Activated CD4-positive, alpha-beta T cell treated with anti-CD3 and anti-CD28 coated beads for 4 hours (primary cell): ENCODE data around the gene GULP1.
"Not testable (repeated sequence)": the region's sequence is repeated elsewhere in the genome, so short reads cannot be mapped to it uniquely, and the experiment has no call there.

Experiments used
- DNase-seq, 2 donors: peaks; one replicate each; pipeline ENCODE4 v3.0.0-alpha.2; 2020

The GULP1 gene

DNA sequence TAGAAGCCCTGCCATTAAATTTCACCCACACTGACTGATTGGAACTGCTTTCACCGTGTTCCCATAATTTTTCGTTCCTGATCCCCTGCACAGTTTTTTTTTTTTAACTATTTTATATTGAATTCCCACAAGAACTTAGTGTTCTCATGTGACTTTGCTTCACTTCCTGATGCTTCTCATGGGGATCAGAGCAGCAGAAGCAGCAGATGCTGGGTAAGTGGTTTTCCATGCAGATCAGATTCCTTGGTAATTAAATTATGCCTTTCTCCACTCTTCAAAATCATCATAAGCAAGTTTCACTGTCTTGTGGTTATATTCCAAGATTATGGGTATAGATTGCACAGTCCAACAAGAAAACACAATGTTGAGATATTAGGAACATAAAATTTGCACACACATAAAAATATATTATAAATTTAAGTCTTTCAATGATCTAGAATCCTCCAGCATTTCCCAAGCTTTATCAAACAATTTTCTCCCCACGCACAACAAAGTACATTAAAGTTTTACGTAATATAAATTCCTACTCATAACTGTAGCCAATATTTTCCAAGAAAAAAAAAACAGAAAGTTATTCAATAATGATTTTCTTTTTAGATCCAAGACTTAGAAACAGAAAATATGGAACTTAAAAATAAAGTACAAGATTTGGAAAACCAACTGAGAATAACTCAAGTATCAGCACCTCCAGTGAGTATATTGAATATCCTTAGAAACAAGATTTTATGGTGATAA, 277.9 kb downstream of the GULP1 start:
- DNase-seq: no peak

DNA sequence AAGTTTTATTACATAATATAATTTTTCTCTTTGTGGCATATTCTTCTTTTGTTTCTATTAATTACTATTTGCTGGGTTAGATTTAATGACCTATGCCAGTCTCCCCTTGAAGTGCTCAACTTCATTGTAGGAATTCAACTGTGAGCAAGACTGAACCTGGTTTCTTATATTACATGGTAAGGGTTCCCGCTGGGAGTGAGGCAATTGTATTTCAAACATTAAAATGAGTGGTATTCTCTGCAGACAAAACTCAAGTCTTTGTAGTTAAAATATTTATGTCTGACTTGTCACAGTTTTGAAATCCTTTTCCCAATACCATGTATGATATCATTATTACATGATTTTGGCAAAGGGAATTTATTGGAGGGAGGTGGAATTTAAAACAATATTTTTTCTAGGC, 278.7 kb downstream of the GULP1 start:
- no peak for DNase-seq

DNA sequence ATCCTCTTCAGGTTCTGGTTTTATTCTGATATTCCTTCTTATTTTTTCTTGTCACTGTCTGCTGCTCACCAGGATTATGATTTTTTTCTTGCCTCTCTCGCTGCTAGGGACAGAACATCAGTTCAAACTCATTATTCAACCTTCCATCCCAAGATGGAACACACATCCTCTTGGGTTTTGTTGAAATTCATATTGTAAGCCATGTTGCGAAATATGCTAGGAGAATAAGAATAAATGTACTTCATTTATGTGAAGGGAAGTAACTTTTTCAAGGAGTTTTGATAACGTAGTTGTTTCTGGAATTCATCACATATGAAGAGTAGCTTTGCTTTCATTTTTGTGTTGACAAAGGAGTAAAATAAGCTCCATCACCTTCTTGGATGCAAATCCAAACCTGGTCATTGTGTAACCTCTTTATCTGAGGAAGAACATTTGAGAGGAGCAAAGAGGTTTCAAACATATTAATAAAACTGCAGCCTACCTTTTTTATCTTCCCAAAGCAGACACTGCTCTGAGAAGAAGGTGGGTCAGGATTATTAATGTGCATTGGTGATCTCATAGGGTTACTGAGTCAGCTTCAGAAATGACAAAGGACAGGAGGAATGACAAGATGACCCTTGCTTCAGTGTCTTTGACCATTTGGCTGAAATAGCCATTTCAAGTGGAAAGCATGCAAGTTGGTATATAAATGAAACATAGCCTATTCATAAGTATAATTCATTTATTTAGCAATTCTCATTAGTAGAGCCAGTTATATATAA, 280.0 kb downstream of the GULP1 start:
- DNase-seq: no peak

DNA sequence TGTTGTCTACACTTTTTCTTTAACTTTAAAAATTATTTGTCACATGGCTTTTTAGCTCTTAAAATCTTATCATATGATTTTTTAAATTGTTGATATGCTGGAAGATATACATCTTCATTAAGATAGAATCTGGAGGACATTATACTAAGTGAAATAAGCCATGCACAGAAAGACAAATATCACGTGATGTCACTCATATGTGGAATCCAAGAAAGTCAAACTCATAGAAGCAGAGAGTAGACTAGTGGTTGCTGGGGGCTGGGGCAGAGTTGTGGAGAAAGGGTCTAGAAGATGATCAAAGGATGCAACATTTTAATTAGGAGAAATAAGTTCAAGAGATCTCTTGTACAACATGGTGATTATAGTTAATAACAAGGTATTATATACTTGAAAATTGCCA, 280.9 kb downstream of the GULP1 start:
- no peak for DNase-seq

DNA sequence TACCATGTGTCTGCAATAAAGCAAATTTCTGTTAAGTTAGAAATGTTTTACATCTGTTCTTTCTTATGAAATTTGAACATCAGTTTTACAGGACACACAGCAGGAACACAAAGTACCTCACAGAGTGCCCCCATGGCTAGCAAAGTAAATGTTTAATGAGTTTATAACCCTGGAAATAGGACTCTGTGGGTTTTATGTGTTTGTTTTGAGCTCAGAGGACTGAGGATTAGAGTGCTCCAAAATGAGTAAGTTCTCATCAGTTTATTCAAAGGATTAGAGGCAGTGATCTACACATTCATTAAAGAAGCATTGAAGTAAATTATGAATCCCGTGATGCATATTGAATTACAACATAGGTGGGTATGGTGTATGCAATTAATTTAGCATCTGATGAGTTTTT, 281.8 kb downstream of the GULP1 start:
- DNase-seq: no peak

DNA sequence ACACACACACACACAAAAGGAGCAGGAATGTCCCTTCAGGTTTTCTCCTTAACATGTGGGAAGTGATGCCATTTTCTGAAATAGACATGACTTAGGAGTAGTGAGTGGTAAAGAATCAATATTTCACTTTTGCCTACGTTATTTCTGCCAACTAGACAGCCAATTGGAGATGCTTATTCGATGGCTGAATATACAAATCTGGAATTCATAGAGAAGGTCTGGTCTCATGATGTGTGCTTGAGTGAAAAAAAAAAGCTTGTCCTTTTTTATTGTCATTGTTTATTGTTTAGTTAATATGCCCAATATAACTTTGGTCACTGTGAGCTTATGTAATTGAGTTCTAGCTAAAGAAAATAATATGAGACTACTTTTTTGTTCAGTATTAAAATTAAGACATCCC, 284.3 kb downstream of the GULP1 start:
- DNase-seq: no peak

DNA sequence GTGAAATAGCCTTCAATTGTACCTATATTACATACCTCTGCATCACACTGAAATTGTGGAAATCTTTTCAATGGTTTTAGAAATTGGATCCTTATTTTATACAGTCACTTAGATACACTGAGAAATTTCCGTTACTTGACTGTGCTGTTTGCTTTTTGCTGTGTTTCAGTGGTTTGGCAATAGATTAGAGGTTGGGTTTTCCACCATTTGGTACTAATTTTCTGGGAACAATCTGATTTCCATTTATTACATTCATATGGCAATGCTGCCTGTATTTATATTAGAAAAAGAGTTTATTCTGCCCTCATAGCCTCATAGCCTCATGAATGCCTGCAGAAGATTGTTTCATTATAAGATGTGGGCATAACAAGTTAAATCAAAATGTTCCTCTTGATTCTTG, 285.0 kb downstream of the GULP1 start:
- DNase-seq: no peak

DNA sequence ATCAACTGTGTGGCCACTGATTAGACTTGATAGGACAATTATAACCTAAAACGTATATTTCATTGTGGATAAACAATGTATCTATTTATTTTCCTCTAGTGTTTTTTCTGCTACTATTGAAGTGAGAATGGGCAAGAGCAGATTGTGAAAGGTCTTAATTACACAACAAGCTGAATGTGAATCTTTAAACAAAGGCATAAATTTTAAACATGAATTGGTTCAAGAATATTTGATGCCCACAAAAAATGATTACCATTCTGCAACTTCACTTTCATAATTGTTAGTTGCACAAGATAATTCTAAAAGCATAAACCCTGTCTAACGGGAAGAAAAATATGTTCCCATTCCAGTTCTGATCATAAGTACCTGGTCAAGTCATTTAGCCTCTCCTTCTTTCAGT, 285.6 kb downstream of the GULP1 start:
- no peak for DNase-seq

DNA sequence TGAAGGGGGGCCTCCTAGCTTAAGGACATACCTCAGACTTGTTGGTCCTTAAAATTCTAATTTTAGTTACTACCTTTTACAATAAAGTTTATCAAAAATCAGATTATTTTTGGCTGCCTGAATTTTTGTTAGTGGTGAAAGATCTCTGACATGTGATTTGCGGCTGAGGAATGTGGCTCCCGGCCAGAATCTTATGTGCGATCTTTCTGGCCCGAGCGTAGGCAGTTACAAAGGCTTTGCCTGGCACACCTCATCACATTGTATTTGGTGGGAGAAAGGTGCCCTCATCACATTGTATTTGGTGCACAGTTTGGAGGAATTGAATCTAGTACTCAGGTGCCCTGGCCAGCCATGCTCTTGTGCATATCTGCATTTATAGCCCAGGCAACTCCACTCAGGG, 289.1 kb downstream of the GULP1 start:
- no peak for DNase-seq

DNA sequence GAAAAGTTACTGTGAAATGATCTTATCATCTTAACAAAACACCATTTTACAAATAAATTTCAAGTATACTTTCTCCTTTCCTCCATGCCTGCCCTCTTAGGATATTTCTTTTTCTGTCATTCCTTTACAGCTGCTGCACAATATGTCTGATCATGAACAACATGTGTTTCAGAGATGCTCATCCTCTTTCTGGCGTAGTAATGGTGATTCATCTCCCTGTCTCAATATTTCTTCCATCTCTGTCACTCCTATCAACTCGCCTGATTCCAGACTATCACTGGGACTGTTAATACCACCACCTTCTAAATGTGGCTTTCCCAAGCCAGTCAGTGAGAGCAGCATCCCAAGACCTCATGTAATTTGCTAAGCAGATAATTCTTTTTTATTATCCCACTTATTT, 290.5 kb downstream of the GULP1 start:
- DNase-seq: no peak

DNA sequence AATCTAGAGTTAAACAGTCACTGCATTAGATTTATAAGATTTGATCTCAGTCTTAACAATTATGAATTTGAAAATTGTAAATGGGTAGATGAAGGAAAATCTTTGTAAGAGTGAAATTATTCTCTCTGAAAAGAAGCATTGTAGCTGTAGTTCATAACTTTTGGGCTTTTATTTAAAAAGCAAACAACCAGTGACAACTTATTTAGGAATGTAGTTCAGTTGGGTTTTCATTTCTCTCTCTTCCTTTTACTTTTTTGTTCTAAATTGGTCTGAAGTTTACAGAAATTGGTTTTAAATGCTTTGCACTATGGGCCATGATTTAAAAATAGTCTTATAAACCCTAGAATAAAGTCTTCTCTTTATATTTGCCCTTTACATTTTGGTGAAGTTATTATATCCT, 296.6 kb downstream of the GULP1 start:
- DNase-seq: no peak

DNA sequence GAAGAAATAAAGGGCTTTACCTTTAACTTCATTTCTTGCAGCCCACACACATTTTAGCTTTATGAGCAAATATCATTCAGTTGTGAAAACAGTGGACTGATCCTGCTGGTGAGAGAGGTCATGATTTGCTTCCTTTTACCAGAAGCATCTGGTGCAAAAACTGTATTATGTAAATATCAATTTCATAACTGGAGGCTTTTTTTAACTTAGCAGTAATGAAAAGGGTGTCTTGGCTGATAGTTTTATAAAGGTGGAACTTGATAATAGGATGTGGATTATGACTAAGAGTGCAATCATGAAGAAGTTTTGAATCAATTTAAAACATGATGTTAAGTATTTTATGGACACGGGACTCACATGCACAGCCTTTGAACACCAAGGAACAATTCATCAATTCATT, 304.4 kb downstream of the GULP1 start:
- DNase-seq: no peak

DNA sequence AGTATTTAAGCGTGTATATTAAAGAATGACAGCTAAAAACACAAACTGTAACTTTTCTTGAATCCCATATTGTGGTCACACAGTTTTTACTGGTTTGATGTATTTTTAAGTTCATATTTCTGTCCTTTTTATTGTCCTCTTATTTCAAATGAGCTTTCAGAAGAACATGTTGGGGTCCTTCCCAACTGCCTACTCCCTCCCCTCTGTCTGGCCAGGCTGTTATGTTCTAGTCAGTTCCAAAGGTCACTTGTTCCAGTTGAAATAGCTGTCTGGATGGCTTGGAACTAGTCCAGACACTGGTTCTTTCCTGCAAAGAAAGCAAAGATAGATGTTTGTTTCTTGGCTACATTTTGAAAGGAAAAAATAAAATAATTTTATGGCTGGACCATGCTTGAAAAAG, 306.9 kb downstream of the GULP1 start:
- no peak for DNase-seq

DNA sequence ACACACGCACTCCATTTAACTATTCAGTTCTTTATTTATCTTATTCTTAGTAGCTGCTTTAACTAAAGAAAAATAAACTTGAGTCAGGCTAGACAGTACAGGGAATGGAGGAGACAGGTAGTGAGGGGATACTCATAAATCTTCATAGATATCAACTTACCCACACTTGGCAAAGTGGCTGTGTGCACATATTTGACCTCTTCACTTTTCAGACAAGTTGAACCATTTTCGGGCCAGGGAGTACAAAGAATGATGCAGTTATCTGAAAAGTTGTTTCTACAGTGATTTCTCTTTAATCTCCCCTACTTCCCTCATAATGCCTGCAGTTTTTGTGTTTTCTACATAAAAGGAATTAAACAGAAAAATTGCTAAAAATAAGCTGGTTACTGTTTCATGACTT, 307.5 kb downstream of the GULP1 start:
- DNase-seq: no peak

DNA sequence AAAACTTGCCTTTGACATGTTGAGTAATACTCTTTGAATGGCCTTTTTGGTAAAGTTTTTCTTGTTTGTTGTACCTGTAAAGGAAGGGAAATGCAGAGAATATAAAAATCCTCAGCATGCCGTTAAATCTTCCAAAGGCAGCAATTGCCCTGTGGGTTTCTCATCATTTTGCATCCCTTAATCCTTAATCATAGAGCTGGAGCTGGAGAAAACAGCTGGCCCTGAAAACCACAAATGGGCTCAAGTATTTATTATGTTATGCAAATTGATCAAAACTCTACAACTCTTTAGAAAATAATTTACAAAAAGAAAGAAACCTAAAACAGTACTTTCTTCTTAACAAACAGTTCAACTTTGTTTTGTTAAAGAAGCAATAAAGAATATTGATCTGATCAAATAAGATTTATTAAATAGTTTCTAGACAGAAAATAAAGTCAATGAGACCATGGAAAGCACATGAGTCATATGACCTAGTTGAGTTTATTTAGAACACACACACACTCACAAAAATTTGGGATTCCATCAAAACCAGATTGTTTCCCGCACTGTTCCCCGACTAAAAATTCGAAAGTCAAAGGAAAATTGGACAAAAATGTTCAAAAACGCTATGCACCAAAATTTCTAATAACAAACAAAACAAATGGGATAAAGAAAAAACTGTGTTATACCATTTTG, 309.0 kb downstream of the GULP1 start:
- DNase-seq: no peak

DNA sequence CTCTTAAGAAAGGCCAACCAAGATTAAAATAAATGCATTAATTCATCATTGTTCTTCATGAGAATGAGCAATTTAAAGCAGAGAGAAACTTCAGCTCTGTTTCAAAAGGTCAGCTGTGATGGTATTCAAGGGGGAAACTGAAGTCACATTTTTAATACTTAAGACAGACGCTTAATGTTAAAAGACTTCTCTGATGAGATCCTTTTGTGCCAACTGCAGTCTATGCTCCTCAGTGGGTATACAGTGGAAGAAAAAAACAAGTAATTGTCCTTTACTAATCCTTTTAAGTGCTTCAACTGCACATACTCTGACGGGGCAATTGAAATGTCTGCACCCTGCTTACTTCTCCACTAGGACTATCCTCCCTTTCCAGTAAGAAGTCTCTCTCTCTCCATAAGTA, 309.7 kb downstream of the GULP1 start:
- no peak for DNase-seq

DNA sequence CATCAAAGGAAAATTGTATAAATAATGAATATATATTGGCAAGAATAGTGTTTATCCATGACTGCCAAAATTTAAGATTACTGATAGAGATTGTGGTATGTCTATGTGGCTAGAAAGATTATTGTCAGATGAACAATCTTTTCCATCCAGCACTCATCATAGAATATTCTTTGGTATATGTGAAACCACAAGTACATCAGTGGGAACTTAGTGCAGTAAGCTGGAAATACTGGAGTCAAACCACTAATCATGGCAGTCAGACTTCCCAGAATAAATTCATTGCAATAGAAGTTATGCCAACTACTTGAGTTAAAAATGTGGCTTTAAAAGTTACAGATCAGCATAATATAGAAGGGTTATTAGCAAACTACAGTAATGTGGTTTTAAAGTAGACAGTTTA, 310.3 kb downstream of the GULP1 start:
- DNase-seq: no peak

DNA sequence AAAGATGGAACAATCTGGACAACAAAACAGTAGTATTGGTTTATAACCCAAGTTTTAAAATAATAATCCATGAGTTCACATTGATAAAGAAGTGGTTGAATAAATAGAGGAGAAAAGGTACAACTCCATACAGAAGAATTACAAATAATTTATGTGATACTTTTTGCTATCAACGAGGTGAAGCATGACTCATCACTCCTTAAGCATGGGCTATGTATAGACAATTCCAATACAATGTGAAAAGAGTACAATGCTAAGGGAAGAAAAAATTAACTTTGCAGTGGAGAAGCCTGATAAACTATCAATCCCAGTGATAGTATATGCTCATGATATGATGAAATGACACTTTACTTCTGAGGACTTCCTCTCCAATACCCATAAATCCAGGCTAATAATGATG, 312.9 kb downstream of the GULP1 start:
- no peak for DNase-seq

DNA sequence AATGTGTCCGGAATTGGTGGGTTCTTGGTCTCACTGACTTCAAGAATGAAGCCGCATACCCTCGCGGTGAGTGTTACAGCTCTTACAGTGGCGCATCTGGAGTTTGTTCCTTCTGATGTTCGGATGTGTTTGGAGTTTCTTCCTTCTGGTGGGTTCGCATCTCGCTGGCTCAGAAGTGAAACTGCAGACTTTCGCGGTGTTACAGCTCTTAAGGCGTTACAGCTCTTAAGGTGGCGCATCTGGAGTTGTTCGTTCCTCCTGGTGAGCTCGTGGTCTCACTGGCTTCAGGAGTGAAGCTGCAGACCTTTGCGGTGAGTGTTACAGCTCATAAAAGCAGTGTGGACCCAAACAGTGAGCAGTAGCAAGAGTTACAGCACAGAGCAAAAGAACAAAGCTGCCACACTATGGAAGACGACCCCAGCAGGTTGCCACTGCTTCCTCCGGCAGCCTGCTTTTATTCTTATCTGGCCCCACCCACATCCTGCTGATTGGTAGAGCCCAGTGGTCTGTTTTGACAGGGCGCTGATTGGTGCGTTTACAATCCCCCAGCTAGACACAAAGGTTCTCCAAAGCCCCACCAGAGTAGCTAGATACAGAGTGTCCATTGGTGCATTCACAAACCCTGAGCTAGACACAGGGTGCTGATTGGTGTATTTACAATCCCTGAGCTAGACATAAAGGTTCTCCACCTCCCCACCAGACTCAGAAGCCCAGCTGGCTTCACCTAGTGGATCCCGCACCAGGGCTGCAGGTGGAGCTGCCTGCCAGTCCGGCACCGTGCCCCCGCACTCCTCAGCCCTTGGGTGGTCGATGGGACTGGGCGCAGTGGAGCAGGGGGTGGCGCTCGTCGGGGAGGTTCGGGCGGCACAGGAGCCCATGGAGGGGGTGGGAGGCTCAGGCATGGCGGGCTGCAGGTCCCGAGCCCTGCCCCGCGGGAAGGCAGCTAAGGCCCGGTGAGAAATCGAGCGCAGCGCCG, 314.2 kb downstream of the GULP1 start:
- DNase-seq: not testable (repeated sequence)

DNA sequence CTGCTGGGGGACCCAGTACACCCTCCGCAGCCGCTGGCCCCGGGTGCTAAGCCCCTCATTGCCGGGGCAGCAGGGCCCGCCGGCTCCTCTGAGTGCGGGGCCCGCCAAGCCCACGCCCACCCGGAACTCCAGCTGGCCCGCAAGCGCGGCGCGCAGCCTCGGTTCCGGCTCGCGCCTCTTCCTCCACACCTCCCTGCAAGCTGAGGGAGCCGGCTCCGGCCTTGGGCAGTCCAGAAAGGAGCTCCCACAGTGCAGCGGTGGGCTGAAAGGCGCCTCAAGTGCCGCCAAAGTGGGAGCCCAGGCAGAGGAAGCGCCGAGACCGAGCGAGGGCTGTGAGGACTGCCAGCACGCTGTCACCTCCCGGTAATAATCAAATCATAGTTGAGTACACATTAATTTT, 314.9 kb downstream of the GULP1 start:
- not testable (repeated sequence) for DNase-seq

DNA sequence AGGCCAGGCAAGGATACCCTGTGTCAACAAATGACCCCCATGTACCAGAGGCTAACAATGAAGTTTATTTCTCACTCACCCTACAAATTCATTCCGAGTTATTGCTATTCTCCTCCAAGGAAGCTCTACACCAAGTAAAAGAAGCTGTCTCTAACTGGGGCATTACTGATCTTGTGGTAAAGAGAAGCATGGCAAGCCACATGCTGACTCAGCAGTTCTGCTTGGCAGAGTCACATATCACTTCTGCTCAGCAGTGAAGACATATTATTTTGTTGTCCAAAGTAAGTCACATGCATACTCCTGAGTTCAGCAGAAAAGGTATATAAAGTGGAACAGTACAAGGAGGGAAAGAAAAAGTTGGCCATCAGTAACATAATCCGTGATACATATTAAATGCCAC, 315.8 kb downstream of the GULP1 start:
- no peak for DNase-seq

DNA sequence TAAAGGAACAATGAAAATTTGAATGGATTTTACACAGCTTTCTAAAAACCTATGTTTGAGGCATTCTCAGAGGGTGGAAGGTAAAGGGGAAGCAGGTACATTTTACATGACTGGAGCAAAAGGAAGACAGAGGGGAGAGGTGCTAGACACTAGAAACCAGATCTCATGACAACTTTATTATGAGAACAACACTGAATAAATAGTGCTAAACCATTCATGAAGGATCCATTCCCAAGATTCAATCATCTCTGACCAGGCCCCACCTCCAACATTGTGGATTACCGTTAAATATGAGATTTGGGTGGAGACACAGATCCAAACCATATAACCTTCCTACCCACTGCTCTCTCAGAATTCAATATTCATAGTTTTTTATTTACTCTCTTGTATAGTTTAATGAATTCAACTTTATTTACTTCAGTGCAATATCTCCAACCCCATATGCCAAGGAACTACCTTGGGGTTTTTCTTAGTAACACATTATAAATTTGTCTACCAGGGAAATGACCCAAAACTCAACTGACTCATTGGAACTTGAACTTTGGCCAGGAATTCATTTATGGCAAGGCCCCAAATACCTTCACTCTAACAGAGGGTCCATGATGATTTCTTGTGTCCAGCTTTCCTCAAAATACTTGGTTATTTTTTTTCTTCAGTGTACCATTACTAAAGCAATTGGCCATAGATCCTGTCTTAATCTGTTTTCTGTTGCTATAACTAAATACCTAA, 317.8 kb downstream of the GULP1 start:
- DNase-seq: no peak
